SK-N-MC (cell line): ENCODE data around the gene AACS.

ENCODE experiments used
- EZH2 ChIP-seq: fragments of 200-600 bp; sonication (generic); IDR thresholded peaks from one replicate; pipeline ENCODE4 v1.6.1; 2017; ENCODE audit warnings: antibody characterized with exemption
- POLR2AphosphoS5 ChIP-seq: IDR thresholded peaks from 2 replicates; pipeline ENCODE4 v1.6.1; 2012; ENCODE audit warnings: mild to moderate bottlenecking, low read depth, low read length, borderline replicate concordance

- TF ChIP-seq EZH2 (no peak), POLR2AphosphoS5 (no peak)
Observed at GRCh38 chr12:125064492-125064891, 743 bp upstream of the AACS start.
